Measurements from ENCODE around the gene UBA6.

Gene UBA6

GRCh38 chr4:67575232-67576058, 125.5 kb downstream of the UBA6 start:
- H3K4me3 ChIP-seq (ENCODE audit: low read depth, low read length), result peak overlapping the region; percentile 40; the same call in 1 of the 2 replicates
- TF ChIP-seq, protein P1, sequence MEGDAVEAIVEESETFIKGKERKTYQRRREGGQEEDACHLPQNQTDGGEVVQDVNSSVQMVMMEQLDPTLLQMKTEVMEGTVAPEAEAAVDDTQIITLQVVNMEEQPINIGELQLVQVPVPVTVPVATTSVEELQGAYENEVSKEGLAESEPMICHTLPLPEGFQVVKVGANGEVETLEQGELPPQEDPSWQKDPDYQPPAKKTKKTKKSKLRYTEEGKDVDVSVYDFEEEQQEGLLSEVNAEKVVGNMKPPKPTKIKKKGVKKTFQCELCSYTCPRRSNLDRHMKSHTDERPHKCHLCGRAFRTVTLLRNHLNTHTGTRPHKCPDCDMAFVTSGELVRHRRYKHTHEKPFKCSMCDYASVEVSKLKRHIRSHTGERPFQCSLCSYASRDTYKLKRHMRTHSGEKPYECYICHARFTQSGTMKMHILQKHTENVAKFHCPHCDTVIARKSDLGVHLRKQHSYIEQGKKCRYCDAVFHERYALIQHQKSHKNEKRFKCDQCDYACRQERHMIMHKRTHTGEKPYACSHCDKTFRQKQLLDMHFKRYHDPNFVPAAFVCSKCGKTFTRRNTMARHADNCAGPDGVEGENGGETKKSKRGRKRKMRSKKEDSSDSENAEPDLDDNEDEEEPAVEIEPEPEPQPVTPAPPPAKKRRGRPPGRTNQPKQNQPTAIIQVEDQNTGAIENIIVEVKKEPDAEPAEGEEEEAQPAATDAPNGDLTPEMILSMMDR (IDR thresholded peaks at IDR 0.05; ENCODE audit: low read depth, low read length, missing control alignments), result no peak
- DNase-seq (ENCODE audit: low read depth), result peak; percentile 85

GRCh38 chr4:67573193-67573592, 127.8 kb downstream of the UBA6 start:
- TF ChIP-seq, protein P1 (IDR thresholded peaks at IDR 0.05; ENCODE audit: low read depth, low read length, missing control alignments), result no peak
- DNase-seq (ENCODE audit: low read depth), result no peak
- no peak overlapping the region for H3K4me3 ChIP-seq (ENCODE audit: low read depth, low read length)

GRCh38 chr4:67571975-67572374, 129.0 kb downstream of the UBA6 start:
- no peak for DNase-seq (ENCODE audit: low read depth)

GRCh38 chr4:67570537-67570936, 130.4 kb downstream of the UBA6 start:
- no peak for DNase-seq (ENCODE audit: low read depth)
- TF ChIP-seq, protein P1 (IDR thresholded peaks at IDR 0.05; ENCODE audit: low read depth, low read length, missing control alignments), result no peak
- no peak overlapping the region for H3K4me3 ChIP-seq (ENCODE audit: low read depth, low read length)

More at GRCh38 chr4:67571975-67572374, 129.0 kb downstream of the UBA6 start:
- H3K4me3 ChIP-seq (ENCODE audit: low read depth, low read length), result no peak overlapping the region
- TF ChIP-seq, protein P1 (IDR thresholded peaks at IDR 0.05; ENCODE audit: low read depth, low read length, missing control alignments), result no peak

- TF ChIP-seq, protein P1 (IDR thresholded peaks at IDR 0.05; ENCODE audit: low read depth, low read length, missing control alignments), result no peak
- no peak for DNase-seq (ENCODE audit: low read depth)
- no peak overlapping the region for H3K4me3 ChIP-seq (ENCODE audit: low read depth, low read length)
Observed at GRCh38 chr4:67568820-67569219, 132.1 kb downstream of the UBA6 start.

DNA sequence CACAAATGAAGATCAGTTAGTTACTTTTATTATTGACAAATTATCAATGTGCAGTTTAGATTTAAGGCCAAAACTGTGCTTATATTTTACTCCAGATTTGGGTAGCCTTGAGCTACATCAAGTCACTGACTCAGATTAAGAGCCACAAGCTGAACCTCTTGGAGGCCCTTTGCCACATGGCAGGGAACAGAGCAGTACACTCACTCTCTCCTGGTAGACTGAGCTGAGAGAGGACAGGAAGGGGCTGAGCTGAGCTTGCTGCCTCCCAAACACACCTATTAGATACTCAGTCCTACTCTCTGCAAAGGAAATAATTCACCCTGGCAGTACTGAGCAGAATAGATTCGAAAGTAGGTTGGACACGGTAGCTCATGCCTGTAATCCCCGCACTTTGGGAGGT, 134.6 kb downstream of the UBA6 start:
- no peak overlapping the region for H3K4me3 ChIP-seq (ENCODE audit: low read depth, low read length)
- TF ChIP-seq, protein P1 (IDR thresholded peaks at IDR 0.05; ENCODE audit: low read depth, low read length, missing control alignments), result no peak
- DNase-seq (ENCODE audit: low read depth), result no peak

- TF ChIP-seq, protein P1 (IDR thresholded peaks at IDR 0.05; ENCODE audit: low read depth, low read length, missing control alignments), result no peak
- DNase-seq (ENCODE audit: low read depth), result no peak
- no peak overlapping the region for H3K4me3 ChIP-seq (ENCODE audit: low read depth, low read length)
Observed at GRCh38 chr4:67565284-67565683, 135.7 kb downstream of the UBA6 start.

Data from GM12864 (cell line).